Ureter (tissue), 1 donor: ENCODE measurements around the gene CDKAL1. TPM values are rescaled to one million over a fixed set of nuclear protein-coding genes. Genes with fewer than 3 reads are reported as not detected.
"Not testable (repeated sequence)": the region's sequence is repeated elsewhere in the genome, so short reads cannot be mapped to it uniquely, and the experiment has no call there.

Experiments used
- DNase-seq: peaks from one replicate; pipeline ENCODE4 v3.0.0-alpha.2; 2020; ENCODE audit warnings: low spot score
- total RNA-seq: library from RNA; stranded (reverse); gene quantifications from one replicate; pipeline ENCODE4 v1.2.4, GENCODE V29; 2023
- donor health status: DM: yes; HTN: yes; CAD: no.

The CDKAL1 gene
- total RNA-seq, 1 donor from 2014 or later = 23.4 TPM

DNA sequence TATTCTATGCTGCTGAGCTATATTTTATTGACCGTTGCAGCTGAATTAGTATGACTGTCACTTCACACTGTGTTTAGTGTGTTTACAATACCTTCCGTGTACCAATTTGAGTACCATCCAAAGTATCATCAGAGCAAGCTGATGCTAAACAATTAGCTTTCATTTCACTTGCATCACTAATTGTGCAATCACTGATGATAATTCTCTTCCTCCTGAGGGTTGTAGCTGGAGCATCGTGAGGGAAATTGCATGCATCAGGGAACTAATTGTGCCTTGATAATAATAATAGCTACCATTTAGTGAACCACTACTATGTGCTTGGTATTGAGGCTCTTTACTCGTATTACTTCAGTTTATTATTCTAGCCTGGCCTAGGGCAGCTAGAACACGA, 674.5 kb downstream of the CDKAL1 start:
- DNase-seq = no peak

DNA sequence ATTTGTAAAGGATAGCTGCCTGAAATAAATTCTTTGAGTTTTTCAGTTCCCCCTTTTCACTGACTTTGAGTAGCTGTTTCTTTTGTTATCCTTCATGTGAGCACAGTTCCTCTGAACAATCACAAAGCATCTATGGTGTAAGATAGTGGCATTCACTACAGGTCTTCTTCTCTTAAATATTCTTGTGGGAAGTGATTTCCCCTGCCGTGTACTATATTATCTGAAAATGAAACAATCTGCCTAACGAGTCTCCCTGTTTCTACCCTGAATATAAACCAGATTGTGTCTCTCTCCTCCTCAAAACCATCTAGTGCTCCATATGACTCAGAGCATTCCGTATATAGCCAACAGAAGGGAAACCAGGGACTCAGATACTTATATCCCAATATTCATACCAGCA, 679.2 kb downstream of the CDKAL1 start:
- DNase-seq = no peak

DNA sequence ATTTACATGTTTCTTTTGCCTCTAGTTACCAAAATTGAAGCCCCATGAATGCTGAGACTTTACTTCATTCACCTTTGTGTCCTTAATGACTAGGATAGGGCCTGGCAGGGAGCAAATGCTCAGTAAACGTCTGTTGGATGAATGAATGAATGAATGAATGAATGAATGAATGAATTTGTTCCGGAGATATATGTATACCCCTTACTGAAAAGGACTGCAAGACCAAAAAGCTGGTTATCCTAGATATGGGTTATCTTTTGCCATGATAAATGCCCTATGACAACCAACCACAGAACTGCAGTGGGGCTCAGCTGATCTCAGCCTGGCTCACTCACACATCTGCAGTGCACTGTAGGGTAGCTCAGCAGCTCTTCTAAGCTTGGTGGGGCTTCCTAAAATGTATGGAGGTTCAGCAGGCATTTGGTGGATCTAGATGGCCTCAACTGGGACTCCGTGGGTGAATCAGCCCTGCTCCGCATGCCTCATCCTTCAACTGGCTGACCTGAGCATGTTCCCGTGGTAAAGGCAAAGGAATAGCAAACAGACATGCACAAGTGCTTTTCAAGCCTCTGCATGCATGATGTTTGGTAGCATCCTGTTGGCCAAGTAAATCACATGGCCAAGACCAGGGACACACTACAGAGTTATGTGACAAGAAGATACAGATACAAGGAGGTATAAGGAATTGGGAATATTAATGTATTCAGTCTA, 680.6 kb downstream of the CDKAL1 start:
- DNase-seq = no peak

GRCh38 chr6:21219241-21219640, 685.0 kb downstream of the CDKAL1 start:
- no peak for DNase-seq

GRCh38 chr6:21219856-21220255, 685.6 kb downstream of the CDKAL1 start:
- DNase-seq = no peak

- no peak for DNase-seq
Measured at GRCh38 chr6:21220271-21220987, 686.2 kb downstream of the CDKAL1 start.

- DNase-seq = no peak
Measured at GRCh38 chr6:21222656-21223055, 688.4 kb downstream of the CDKAL1 start.

DNA sequence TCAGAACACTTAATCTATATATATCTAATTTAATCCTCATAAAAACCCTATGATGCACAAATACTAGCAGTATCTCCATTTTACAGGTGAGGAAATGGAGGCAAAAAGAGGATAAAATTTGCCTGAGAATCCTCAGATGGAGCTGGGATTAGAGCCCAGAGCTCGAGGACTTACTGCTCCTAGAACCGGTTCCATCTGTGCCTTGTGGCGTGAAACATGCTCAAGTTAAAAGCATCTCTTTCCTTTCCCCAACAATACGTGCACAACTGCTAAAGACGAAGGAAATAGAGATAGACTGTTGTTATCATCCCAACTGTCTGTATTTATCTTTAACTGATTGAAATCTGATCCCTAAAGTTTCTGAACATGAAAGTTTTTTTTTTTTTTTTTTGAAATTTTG, 691.7 kb downstream of the CDKAL1 start:
- DNase-seq = no peak

DNA sequence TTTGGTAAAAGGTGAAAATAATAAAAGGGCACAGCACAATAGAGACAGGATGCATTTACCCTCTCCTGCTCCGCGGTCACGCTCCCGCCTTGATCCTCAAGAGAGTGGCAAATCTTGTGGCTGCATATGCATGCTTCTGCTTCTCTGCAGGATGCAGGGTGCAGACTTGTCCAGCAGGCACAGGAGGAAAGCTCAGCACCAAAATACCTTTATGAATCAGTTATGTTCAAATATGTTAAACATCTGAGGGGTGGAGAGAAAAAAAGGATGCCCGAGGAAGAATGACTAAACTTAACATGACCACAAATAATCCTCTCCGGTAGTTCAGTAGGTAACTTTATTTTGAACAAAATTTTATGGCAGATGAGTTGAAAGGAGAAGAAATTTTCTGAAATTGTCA, 693.2 kb downstream of the CDKAL1 start:
- DNase-seq = no peak

- no peak for DNase-seq
Measured at GRCh38 chr6:21228411-21228810, 694.2 kb downstream of the CDKAL1 start.

- DNase-seq = no peak
Measured at GRCh38 chr6:21228876-21229460, 694.7 kb downstream of the CDKAL1 start.

- DNase-seq = no peak
Measured at GRCh38 chr6:21230536-21230935, 696.3 kb downstream of the CDKAL1 start.

DNA sequence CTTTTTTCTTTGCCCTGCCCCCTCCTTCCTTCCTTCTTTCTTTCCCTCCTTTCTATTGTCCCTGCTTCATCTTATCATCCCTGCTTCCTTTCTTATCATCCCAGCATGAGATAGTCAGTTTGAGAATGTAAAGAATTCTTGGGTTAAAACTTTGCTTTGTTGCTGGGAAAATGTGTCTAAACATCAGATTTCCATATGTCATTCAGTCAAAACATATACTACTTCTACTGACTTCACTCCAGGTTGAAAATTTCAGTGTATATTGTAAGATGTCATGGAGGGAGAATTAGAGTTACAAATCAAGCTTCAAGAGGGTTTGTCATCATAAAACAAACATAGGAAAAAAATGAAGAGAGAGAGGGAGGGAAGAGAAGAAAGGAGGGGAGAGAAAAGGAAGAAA, 700.9 kb downstream of the CDKAL1 start:
- no peak for DNase-seq

- DNase-seq = no peak
Measured at GRCh38 chr6:21238208-21238607, 704.0 kb downstream of the CDKAL1 start.

- no peak for DNase-seq
Measured at GRCh38 chr6:21240709-21241108, 706.5 kb downstream of the CDKAL1 start.

- DNase-seq = no peak
Measured at GRCh38 chr6:21241231-21242130, 707.2 kb downstream of the CDKAL1 start.

DNA sequence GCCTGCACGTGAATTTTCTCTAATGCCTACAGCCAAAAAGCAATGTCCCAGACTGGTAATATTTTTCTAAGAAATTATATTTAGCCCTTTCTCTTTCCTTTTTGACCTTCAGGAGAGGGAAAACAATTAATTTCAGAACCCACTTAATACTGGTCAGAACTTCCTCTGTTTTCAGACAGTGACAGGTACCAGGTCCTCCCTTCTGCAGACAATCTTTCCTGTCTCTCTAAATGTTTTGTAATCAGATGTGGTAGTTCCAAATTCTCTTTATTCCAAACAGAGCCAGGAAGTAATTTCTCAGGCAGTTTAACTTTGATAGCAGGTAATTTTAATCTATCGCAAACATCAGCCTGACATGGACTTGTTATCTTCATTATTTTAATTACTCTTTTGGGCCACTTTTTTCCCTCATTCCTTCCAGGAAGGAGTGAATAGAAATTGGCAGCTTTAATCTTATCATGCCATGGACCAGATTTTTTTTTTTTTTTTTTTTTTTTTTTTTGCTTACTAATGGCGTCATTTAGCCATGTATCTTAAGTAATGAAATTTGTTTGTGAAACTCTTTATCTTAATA, 710.7 kb downstream of the CDKAL1 start:
- DNase-seq = no peak

DNA sequence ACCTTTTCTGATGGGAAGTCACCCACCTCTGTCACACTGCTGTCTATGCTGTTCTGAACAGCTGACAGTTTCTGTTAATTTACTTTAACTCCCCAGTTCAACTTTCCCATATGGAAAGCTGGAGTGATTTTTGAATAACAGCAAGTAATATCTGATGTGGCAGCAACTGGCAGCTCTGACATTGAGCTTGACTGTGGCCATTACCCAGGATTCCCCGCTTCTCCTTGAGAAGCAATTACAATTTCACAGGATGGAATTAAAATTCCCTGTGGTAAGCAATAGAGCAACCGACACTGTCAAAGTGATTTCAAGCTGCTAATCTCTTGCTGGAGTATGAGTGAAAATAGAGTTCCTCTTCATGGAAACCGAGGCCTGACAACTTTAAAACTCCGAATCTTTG, 711.2 kb downstream of the CDKAL1 start:
- no peak for DNase-seq

DNA sequence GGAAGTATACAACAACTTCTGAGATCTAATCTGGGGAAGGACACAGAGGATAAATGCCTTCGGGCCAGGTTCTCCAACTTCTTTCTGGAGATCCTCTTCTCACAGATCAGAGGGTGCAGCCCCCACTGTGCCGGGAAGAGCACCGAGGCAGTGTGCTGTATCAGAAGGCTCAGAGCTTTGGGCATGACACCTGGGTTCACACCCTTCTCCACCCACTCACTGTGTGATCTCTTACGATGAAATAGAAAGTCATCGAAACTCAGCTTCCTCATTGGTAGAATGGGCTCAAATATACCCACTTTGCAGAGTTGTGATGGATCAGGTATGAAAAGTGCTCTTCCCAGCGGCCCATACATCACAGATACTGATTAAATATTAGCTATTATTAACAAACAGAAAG, 711.8 kb downstream of the CDKAL1 start:
- no peak for DNase-seq

DNA sequence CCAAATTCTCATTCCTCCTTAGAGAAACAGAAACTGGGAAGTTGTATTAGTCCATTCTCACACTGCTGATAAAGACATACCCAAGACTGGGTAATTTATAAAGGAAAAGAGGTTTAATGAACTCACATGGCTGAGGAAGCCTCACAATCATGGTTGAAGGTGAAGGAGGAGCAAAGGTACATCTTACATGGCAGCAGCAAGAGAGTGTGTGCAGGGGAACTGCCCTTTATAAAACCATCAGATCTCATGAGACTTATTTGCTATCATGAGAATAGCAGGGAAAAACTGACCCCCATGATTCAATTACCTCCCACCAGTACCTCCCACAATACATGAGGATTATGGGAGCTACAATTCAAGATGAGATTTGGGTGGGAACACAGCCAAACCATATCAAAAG, 720.2 kb downstream of the CDKAL1 start:
- not testable (repeated sequence) for DNase-seq

DNA sequence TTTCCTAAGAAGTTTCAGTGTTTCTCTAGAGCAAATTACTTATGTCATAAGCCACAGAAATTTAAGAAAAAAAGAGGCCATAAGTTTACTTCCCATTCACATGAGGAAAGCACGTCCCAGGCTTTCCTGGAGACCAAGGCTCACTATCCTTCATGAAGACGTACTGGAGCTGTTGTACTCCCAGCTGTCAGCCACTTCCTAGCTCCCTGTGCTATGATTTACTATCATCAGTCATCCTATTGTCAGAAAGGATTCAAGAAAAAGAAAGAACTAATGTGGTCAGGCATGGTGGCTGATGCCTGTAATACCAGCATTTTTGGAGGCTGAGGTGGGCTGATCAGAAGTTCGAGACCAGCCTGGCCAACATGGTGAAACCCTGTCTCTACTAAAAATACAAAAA, 721.9 kb downstream of the CDKAL1 start:
- DNase-seq = no peak

DNA sequence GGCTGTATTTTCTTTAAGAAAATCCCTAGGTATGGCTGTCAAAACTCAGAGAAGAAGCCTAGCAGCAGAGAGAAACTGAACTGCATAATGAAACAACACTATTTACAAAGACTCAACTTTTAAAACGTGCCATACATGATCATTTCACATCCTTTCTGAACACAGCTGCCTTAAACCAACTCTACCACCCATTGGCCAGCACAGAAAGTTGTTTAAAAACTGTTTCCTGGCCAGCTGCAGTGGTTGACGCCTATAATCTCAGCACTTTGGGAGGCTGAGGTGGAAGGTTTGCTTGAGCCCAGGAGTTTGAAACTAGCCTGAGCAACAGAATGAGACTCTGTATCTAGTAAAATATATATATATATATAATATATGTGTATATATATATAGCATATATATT, 722.9 kb downstream of the CDKAL1 start:
- no peak for DNase-seq
